ENCODE measurements around the gene PPT2. TPM values are rescaled to one million over a fixed set of nuclear protein-coding genes. Genes with fewer than 3 reads are reported as not detected.

PPT2 gene
- total RNA-seq, 4 donors from 2014 or later, result 36.6 to 220 (median 56.9) TPM

GRCh38 chr6:32173051-32173727, 19.2 kb downstream of the PPT2 start:
- no peak overlapping the region for H3K4me3 ChIP-seq (ENCODE audit: low read depth, poor library complexity, severe bottlenecking)
- 50 to 51% methylated on average over 4 of the region's 4 CpGs for WGBS, 2 donors
- DNase-seq (ENCODE audit: low spot score in 2 of 2), result no peak
- intact Hi-C loops (cut with DNase I; ENCODE audit: low total_unique reads), result no loop called here
- TF ChIP-seq POLR2A (IDR thresholded peaks at IDR 0.05) (no peak), CTCF (IDR thresholded peaks at IDR 0.05) (no peak)

- H3K4me3 ChIP-seq (ENCODE audit: low read depth, poor library complexity, severe bottlenecking), result no peak overlapping the region
- DNase-seq (ENCODE audit: low spot score in 2 of 2), result no peak
- TF ChIP-seq POLR2A (IDR thresholded peaks at IDR 0.05) (no peak), CTCF (IDR thresholded peaks at IDR 0.05) (no peak)
- intact Hi-C loops (cut with DNase I; ENCODE audit: low total_unique reads), result no loop called here
- WGBS, 2 donors, result 75 to 88% methylated on average over 1 of the region's 1 CpG
Observed at GRCh38 chr6:32174416-32174815, 20.5 kb downstream of the PPT2 start.

- peak overlapping the region; percentile 77 for H3K4me3 ChIP-seq (ENCODE audit: low read depth, poor library complexity, severe bottlenecking)
- 6 to 16% methylated on average over 2 of the region's 2 CpGs for WGBS, 2 donors
- TF ChIP-seq CTCF (IDR thresholded peaks at IDR 0.05) (no peak), POLR2A (IDR thresholded peaks at IDR 0.05) (no peak)
- no peak for DNase-seq (ENCODE audit: low spot score in 2 of 2)
- intact Hi-C loops (cut with DNase I; ENCODE audit: low total_unique reads), result no loop called here
Observed at GRCh38 chr6:32175322-32175710, 21.4 kb downstream of the PPT2 start.

- 0 to 1% methylated on average over 24 to 27 of the region's 27 CpGs for WGBS, 2 donors
- intact Hi-C loops (cut with DNase I; ENCODE audit: low total_unique reads), result no loop called here
- peak; percentile 96 to 99 for DNase-seq (ENCODE audit: low spot score in 2 of 2)
- TF ChIP-seq POLR2A (IDR thresholded peaks at IDR 0.05), result peak in 1 of 2 donors; percentile 39
- no peak for TF ChIP-seq CTCF (IDR thresholded peaks at IDR 0.05)
- peak within 1 kb of the TSS; percentile 77 for H3K4me3 ChIP-seq (ENCODE audit: low read depth, poor library complexity, severe bottlenecking)
Observed at GRCh38 chr6:32175711-32176475, 22.0 kb downstream of the PPT2 start, which contains the start of gene AGPAT1. Gene AGPAT1, minus strand, starts transcription at chr6:32176084. Its CDS starts 4,588 bp downstream, at chr6:32171496.

DNA sequence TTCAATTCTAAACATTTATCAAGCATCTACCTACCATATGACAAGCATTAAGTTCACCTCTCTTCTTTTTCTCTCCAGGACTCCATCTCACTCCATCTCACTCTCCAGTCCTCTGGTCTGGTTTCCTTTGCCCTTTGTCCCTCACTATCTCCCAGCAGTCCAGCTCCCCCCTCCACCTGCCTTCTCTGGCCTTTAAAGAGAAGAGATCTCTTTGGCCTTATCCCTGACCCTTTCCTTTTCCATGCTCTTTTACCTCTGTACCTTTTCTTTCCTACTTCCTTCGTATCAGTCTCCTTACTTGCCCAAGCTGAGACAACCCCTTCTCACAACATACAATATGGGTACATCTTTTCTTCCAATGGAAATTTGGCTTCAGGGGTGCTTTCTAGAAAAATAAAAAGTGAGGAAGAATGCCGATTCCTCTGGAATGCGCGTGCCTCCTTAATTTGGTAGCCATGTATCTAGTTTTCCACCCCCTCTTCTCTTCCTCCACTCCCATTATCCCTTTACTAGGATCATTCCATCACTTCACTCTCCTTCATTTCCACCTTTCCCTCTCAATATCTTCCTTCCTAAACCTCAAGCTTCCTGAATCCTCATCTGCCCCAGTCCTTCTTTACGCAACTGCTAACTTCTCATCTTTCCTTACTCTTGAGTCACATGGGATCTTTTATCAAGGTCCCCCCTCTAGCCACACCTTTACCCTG, 22.7 kb downstream of the PPT2 start:
- TF ChIP-seq CTCF (IDR thresholded peaks at IDR 0.05), result no peak
- no peak for TF ChIP-seq POLR2A (IDR thresholded peaks at IDR 0.05)
- no peak overlapping the region for H3K4me3 ChIP-seq (ENCODE audit: low read depth, poor library complexity, severe bottlenecking)
- no peak for DNase-seq (ENCODE audit: low spot score in 2 of 2)
- intact Hi-C loops (cut with DNase I; ENCODE audit: low total_unique reads), result no loop called here
- WGBS, 2 donors, result 13 to 14% methylated on average over 5 of the region's 5 CpGs
